ENCODE measurements around the gene SAV1.
"Not testable (repeated sequence)": the region's sequence is repeated elsewhere in the genome, so short reads cannot be mapped to it uniquely, and the experiment has no call there.

The SAV1 gene

GRCh38 chr14:50635141-50635540 lies 33.0 kb downstream of the SAV1 start:
- TF ChIP-seq CTCF (IDR thresholded peaks at IDR 0.05): no peak

GRCh38 chr14:50633954-50634353 lies 34.2 kb downstream of the SAV1 start:
- H3K4me2 ChIP-seq (ENCODE audit: low read length): no peak overlapping the region
- no peaks in the 10 kb centered on the region for H3K4me1 ChIP-seq
- H3K79me2 ChIP-seq: no peaks in the 10 kb centered on the region
- no peak for TF ChIP-seq CTCF (IDR thresholded peaks at IDR 0.05)
- H3K27me3 ChIP-seq (ENCODE audit: control insufficient read depth, insufficient read depth, low read length): no peaks in the 10 kb centered on the region
- no peaks in the 10 kb centered on the region for H3K9me3 ChIP-seq (ENCODE audit: control insufficient read depth, low read length)
- no peak overlapping the region for H3K4me3 ChIP-seq (ENCODE audit: low read depth, low read length)
- no peak overlapping the region for H3K27ac ChIP-seq
- no peak overlapping the region for H2AFZ ChIP-seq
- H3K9ac ChIP-seq: no peak overlapping the region
- H3K36me3 ChIP-seq (ENCODE audit: control insufficient read depth, insufficient read depth, low read length): no peaks in the 10 kb centered on the region

More at GRCh38 chr14:50635141-50635540, 33.0 kb downstream of the SAV1 start:
- Histone ChIP-seq H3K27ac (no peak overlapping the region), H3K4me3 (ENCODE audit: low read depth, low read length) (no peak overlapping the region), H3K79me2 (peaks cover 2% of the 10 kb centered on the region), H3K36me3 (ENCODE audit: control insufficient read depth, insufficient read depth, low read length) (no peaks in the 10 kb centered on the region), H2AFZ (no peak overlapping the region), H3K9me3 (ENCODE audit: control insufficient read depth, low read length) (no peaks in the 10 kb centered on the region), H3K27me3 (ENCODE audit: control insufficient read depth, insufficient read depth, low read length) (no peaks in the 10 kb centered on the region), H3K9ac (no peak overlapping the region), H3K4me1 (no peaks in the 10 kb centered on the region), H3K4me2 (ENCODE audit: low read length) (no peak overlapping the region)

- Histone ChIP-seq H3K79me2 (no peaks in the 10 kb centered on the region), H3K27ac (no peak overlapping the region), H3K4me1 (peaks cover 10% of the 10 kb centered on the region), H3K9ac (no peak overlapping the region), H3K27me3 (ENCODE audit: control insufficient read depth, insufficient read depth, low read length) (no peaks in the 10 kb centered on the region), H3K4me2 (ENCODE audit: low read length) (no peak overlapping the region), H3K9me3 (ENCODE audit: control insufficient read depth, low read length) (no peaks in the 10 kb centered on the region), H3K36me3 (ENCODE audit: control insufficient read depth, insufficient read depth, low read length) (no peaks in the 10 kb centered on the region), H2AFZ (no peak overlapping the region), H3K4me3 (ENCODE audit: low read depth, low read length) (no peak overlapping the region)
- TF ChIP-seq CTCF (IDR thresholded peaks at IDR 0.05): no peak
These were observed 36.7 kb downstream of the SAV1 start for GRCh38 chr14:50631408-50631821.

- H3K36me3 ChIP-seq (ENCODE audit: control insufficient read depth, insufficient read depth, low read length); H3K9ac ChIP-seq; H3K4me3 ChIP-seq (ENCODE audit: low read depth, low read length); H3K27me3 ChIP-seq (ENCODE audit: control insufficient read depth, insufficient read depth, low read length); H3K27ac ChIP-seq; H3K79me2 ChIP-seq; H3K9me3 ChIP-seq (ENCODE audit: control insufficient read depth, low read length); H3K4me1 ChIP-seq; H3K4me2 ChIP-seq (ENCODE audit: low read length); H2AFZ ChIP-seq: not testable (repeated sequence)
These were observed 43.2 kb downstream of the SAV1 start for GRCh38 chr14:50624947-50625346.

- H3K36me3 ChIP-seq (ENCODE audit: control insufficient read depth, insufficient read depth, low read length): no peaks in the 10 kb centered on the region
These were observed 43.7 kb downstream of the SAV1 start for GRCh38 chr14:50624447-50624846.

More at GRCh38 chr14:50624447-50624846, 43.7 kb downstream of the SAV1 start:
- TF ChIP-seq CTCF (IDR thresholded peaks at IDR 0.05): no peak
- no peak overlapping the region for H3K27ac ChIP-seq
- no peak overlapping the region for H2AFZ ChIP-seq
- no peaks in the 10 kb centered on the region for H3K9me3 ChIP-seq (ENCODE audit: control insufficient read depth, low read length)
- H3K4me2 ChIP-seq (ENCODE audit: low read length): no peak overlapping the region
- no peak overlapping the region for H3K4me3 ChIP-seq (ENCODE audit: low read depth, low read length)
- H3K4me1 ChIP-seq: peaks cover 10% of the 10 kb centered on the region
- H3K79me2 ChIP-seq: no peaks in the 10 kb centered on the region
- H3K9ac ChIP-seq: no peak overlapping the region
- H3K27me3 ChIP-seq (ENCODE audit: control insufficient read depth, insufficient read depth, low read length): no peaks in the 10 kb centered on the region

Measured in parathyroid adenoma (tissue), 2 donors.